K562 (cell line): ENCODE results near the gene MAP3K7CL. TPM values are rescaled to one million over a fixed set of nuclear protein-coding genes. Genes with fewer than 3 reads are reported as not detected.
"Not testable (repeated sequence)": the region's sequence is repeated elsewhere in the genome, so short reads cannot be mapped to it uniquely, and the experiment has no call there.

Source experiments
- ATAC-seq: fragments of 200-7000 bp; cut with Tn5 transposase; 3 replicates; pipeline ENCODE4 v1.9.1; 2020; ENCODE audit warnings: moderate library complexity
- BruUV-seq: library from RNA; stranded (reverse); fragments of 400-500 nt; replicated peaks from 2 replicates; lab custom pipeline; 2021; lab: Mats Ljungman, UMichigan
- CTCF ChIA-PET: fragments of 300-600 bp; formaldehyde crosslinking; extraction: SDS; loops from one replicate; lab custom pipeline; 2021; ENCODE audit warnings: low intra/inter-chr PET ratio; lab: Yijun Ruan, JAX
- POLR2A ChIA-PET: fragments of 300-600, 350-650 bp; sonication (Branson Sonifier 250); formaldehyde crosslinking; extraction: SDS; loops from one replicate; lab custom pipeline; 2021; ENCODE audit warnings: antibody characterized with exemption, inconsistent platforms; lab: Yijun Ruan, JAX
- DNase-seq, 4 experiments: peaks; one replicate each; pipeline versions ENCODE4 v3.0.0 to v3.0.0-alpha.2; 2011 to 2018; ENCODE audit warnings: low spot score in 3 of 4, mixed read lengths in 3 of 4; ENCODE audit errors: extremely low read depth in 1 of 4
- FAIRE-seq: peaks from 2 replicates; lab custom pipeline; 2011; peaks lifted over from hg19 to GRCh38; lab: Jason Lieb, UNC
- H2AFZ ChIP-seq: 2 replicates; pipeline ENCODE4 v1.6.0; 2011; ENCODE audit warnings: low read depth, low read length, control low read depth, inconsistent platforms
- H3K27ac ChIP-seq: fragments of 200-600 bp; 3 replicates; pipeline ENCODE4 v1.8.0; 2011; ENCODE audit warnings: low read depth, mild to moderate bottlenecking, control low read depth, inconsistent platforms, low read length, moderate library complexity, mixed read lengths; ENCODE audit errors: extremely low read depth
- H3K27me3 ChIP-seq, 2 experiments: fragments of 300-600 bp in 1 of 2; 2 replicates in 1 of 2; 3 replicates in 1 of 2; pipeline versions ENCODE4 v1.6.0 to v1.8.0; 2011; ENCODE audit warnings: inconsistent platforms in 2 of 2, low read length in 2 of 2, mild to moderate bottlenecking in 1 of 2, mixed read lengths in 1 of 2, moderate library complexity in 1 of 2; ENCODE audit not compliant: control insufficient read depth in 2 of 2, insufficient read depth in 2 of 2
- H3K36me3 ChIP-seq: fragments of 300-600 bp; 3 replicates; pipeline ENCODE4 v1.8.0; 2011; ENCODE audit warnings: mild to moderate bottlenecking, low read length, inconsistent platforms; ENCODE audit not compliant: control insufficient read depth, insufficient read depth
- H3K4me1 ChIP-seq, 2 experiments: fragments of 200-600 bp in 1 of 2; replicated peaks in 1 of 2; 2 replicates in 1 of 2; 3 replicates in 1 of 2; pipeline versions ENCODE4 v1.5.1 to v1.8.0; 2011; ENCODE audit warnings: inconsistent platforms in 2 of 2, low read length in 2 of 2, mild to moderate bottlenecking in 1 of 2, mixed read lengths in 1 of 2, moderate library complexity in 1 of 2; ENCODE audit not compliant: control insufficient read depth in 2 of 2, insufficient read depth in 2 of 2
- H3K4me2 ChIP-seq: 2 replicates; pipeline ENCODE4 v1.6.1; 2011; ENCODE audit warnings: low read length, control low read depth, inconsistent platforms, mixed read lengths; ENCODE audit not compliant: insufficient read depth
- H3K4me3 ChIP-seq: fragments of 200-600 bp; sonication (generic), shearing (Covaris generic); 2 replicates; pipeline ENCODE4 v1.5.1; 2016; ENCODE audit warnings: control low read depth, inconsistent platforms
- H3K79me2 ChIP-seq: fragments of 200-600 bp; 3 replicates; pipeline ENCODE4 v1.8.0; 2011; ENCODE audit warnings: low read length, inconsistent platforms; ENCODE audit not compliant: control insufficient read depth, insufficient read depth
- H3K9ac ChIP-seq, 2 experiments: 2 replicates each; pipeline versions ENCODE4 v1.6.0 to v1.6.1; 2011; ENCODE audit warnings: low read depth in 2 of 2, low read length in 2 of 2, control low read depth in 1 of 2, inconsistent platforms in 1 of 2, mild to moderate bottlenecking in 1 of 2, mixed read lengths in 1 of 2; ENCODE audit not compliant: insufficient read depth in 1 of 2
- H3K9me1 ChIP-seq: one replicate; pipeline ENCODE4 v1.6.0; 2011; ENCODE audit warnings: inconsistent platforms, mild to moderate bottlenecking, low read length, moderate library complexity; ENCODE audit not compliant: control insufficient read depth, insufficient read depth
- H3K9me3 ChIP-seq: replicated peaks from 2 replicates; pipeline ENCODE4 v1.5.1; 2011; ENCODE audit warnings: low read depth, low read length, inconsistent platforms; ENCODE audit not compliant: control insufficient read depth, insufficient read depth
- H4K20me1 ChIP-seq: replicated peaks from 2 replicates; pipeline ENCODE4 v1.6.1; 2011; ENCODE audit warnings: low read length, inconsistent platforms, mixed read lengths; ENCODE audit not compliant: control insufficient read depth, insufficient read depth
- KDM1A ChIP-seq, 2 experiments: fragments of 450-650 bp; IDR thresholded peaks; 2 replicates each; pipeline ENCODE4 v1.6.1; 2016; ENCODE audit warnings: mild to moderate bottlenecking in 2 of 2
- MYNN ChIP-seq, 2 experiments: sonication (generic); formaldehyde crosslinking in 1 of 2; IDR thresholded peaks; 2 replicates each; pipeline versions ENCODE4 v1.5.0 to v1.6.1; 2016 to 2020; ENCODE audit warnings: antibody characterized with exemption in 1 of 2, missing genetic modification reagents in 1 of 2
- RUNX1 ChIP-seq: sonication (generic); IDR thresholded peaks from 2 replicates; pipeline ENCODE4 v1.6.1; 2016; ENCODE audit warnings: antibody characterized with exemption, low read depth
- SNRNP70 ChIP-seq: fragments of 200-400 bp; formaldehyde crosslinking; optimal IDR thresholded peaks from 2 replicates; pipeline ENCODE3; 2017; ENCODE audit warnings: low read depth, low read length
- XRCC3 ChIP-seq: fragments of 450-650 bp; IDR thresholded peaks from 2 replicates; pipeline ENCODE4 v1.6.1; 2017; ENCODE audit warnings: mild to moderate bottlenecking, moderate library complexity
- ZNF12 ChIP-seq: sonication (generic); formaldehyde crosslinking; IDR thresholded peaks from 2 replicates; pipeline ENCODE4 v1.4.0; 2020; ENCODE audit warnings: mild to moderate bottlenecking, missing genetic modification reagents
- ZNF184 ChIP-seq: sonication (generic); formaldehyde crosslinking; IDR thresholded peaks from 2 replicates; pipeline ENCODE4 v1.5.0; 2020; ENCODE audit warnings: missing genetic modification reagents
- ZNF232 ChIP-seq: sonication (generic); formaldehyde crosslinking; IDR thresholded peaks from 2 replicates; pipeline ENCODE4 v1.8.0; 2022; ENCODE audit warnings: mild to moderate bottlenecking, missing genetic modification reagents
- ZNF518B ChIP-seq: fragments of 250-450 bp; sonication (Bioruptor Pico); IDR thresholded peaks from 2 replicates; pipeline ENCODE4 v1.5.0; 2021; ENCODE audit warnings: mild to moderate bottlenecking, moderate library complexity
- ZNF592 ChIP-seq: fragments of 450-650 bp; IDR thresholded peaks from 2 replicates; pipeline ENCODE4 v1.6.1; 2017; ENCODE audit warnings: antibody characterized with exemption, mild to moderate bottlenecking
- ZNF764 ChIP-seq: fragments of 250-450 bp; sonication (Bioruptor Pico); IDR thresholded peaks from 2 replicates; pipeline ENCODE4 v1.4.0; 2020; ENCODE audit warnings: low read depth, mild to moderate bottlenecking, moderate library complexity
- WGBS: fragments of 100-300 bp; shearing (Covaris generic); methylation state at CpG from one replicate; pipeline ENCODE4 v1.1.6; 2016; ENCODE audit warnings: low coverage, mixed read lengths; ENCODE audit not compliant: insufficient coverage; ENCODE audit errors: missing lambda C conversion rate; 5-methylcytosine and 5-hydroxymethylcytosine counted together
- in situ Hi-C: fragments of 300-500 bp; cut with MboI; formaldehyde crosslinking; loops from 4 replicates; pipeline ENCODE4 v1.15.0; 2018; ENCODE audit warnings: inconsistent platforms, mixed read lengths
- intact Hi-C: fragments of 100-400 bp; cut with micrococcal nuclease; formaldehyde crosslinking; loops from 2 replicates; pipeline ENCODE4 v1.14.2; 2022
- polyA plus RNA-seq, 8 experiments: library from polyadenylated mRNA; depleted of rRNA in 4 of 8; stranded (reverse) in 5 of 8; unstranded in 3 of 8; fragments of >200 nt; fragmentation: Nextera tagmentation in 2 of 8; fragmentation: Illumina TruSeq in 1 of 8; extraction: Ambion mirVana in 2 of 8; extraction: Trizol in 1 of 8; gene quantifications; 2 replicates each; pipeline versions ENCODE4 v1.2.1 to v1.2.3, GENCODE V29; 2011 to 2014; ENCODE audit warnings: inconsistent platforms in 1 of 8, missing spikeins in 1 of 8
- total RNA-seq, 7 experiments: library from RNA; depleted of rRNA in 6 of 7; stranded (reverse); fragments of >200 nt in 6 of 7; fragmentation: Illumina TruSeq in 2 of 7; extraction: Trizol in 2 of 7; gene quantifications; 2 replicates each; pipeline versions ENCODE4 v1.2.1 to v1.2.3, GENCODE V29; 2011 to 2021; ENCODE audit warnings: low replicate concordance in 1 of 7

The MAP3K7CL gene
- total and polyA plus RNA-seq, 9 of the 15 experiments (the other 6 are each of a cell fraction or from before 2014, with no cell fraction given) = 0.13 to 0.15 (median 0.14) TPM; not detected in 6

- TF ChIP-seq ZNF592 (no peak), ZNF12 (CRISPR knock-in tag) (no peak), ZNF184 (no peak), MYNN (IDR thresholded peaks at IDR 0.05) (no peak), MYNN (CRISPR knock-in tag; IDR thresholded peaks at IDR 0.05) (no peak), XRCC3 (no peak), ZNF764 (CRISPR knock-in tag) (no peak), SNRNP70 (no peak), RUNX1 (no peak), KDM1A (IDR thresholded peaks at IDR 0.05) (no peak), ZNF232 (CRISPR knock-in tag) (no peak), ZNF518B (CRISPR knock-in tag) (no peak)
These were observed 36.4 kb downstream of the MAP3K7CL start (continued) for GRCh38 chr21:29166853-29167252.

- H3K4me2 ChIP-seq, H2AFZ ChIP-seq, H3K27ac ChIP-seq, DNase-seq, in situ Hi-C loops, ATAC-seq, H3K36me3 ChIP-seq, H3K4me1 ChIP-seq, FAIRE-seq, H3K9me3 ChIP-seq, POLR2A ChIA-PET, intact Hi-C loops, H3K9ac ChIP-seq, BruUV-seq, CTCF ChIA-PET, H3K9me1 ChIP-seq, H3K79me2 ChIP-seq, H4K20me1 ChIP-seq, H3K4me3 ChIP-seq, H3K27me3 ChIP-seq: not testable (repeated sequence)
- WGBS = 0% methylated on average over 8 of the region's 8 CpGs
These were observed 37.0 kb downstream of the MAP3K7CL start for GRCh38 chr21:29167481-29167880.
